GM06990 (cell line): ENCODE measurements around the gene MFSD11.

Source experiments
- DNase-seq: peaks from one replicate; pipeline ENCODE4 v3.0.0-alpha.2; 2011; ENCODE audit not compliant: insufficient read length; ENCODE audit errors: extremely low read depth
- H3K27me3 ChIP-seq: replicated peaks from 2 replicates; pipeline ENCODE4 v1.6.0; 2011; ENCODE audit warnings: low read length; ENCODE audit not compliant: control insufficient read depth, insufficient read depth
- H3K36me3 ChIP-seq: 2 replicates; pipeline ENCODE4 v1.5.1; 2011; ENCODE audit warnings: low read length; ENCODE audit not compliant: control insufficient read depth, insufficient read depth
- H3K4me3 ChIP-seq: replicated peaks from 2 replicates; pipeline ENCODE4 v1.5.1; 2011; ENCODE audit warnings: low read depth, mild to moderate bottlenecking, control low read depth, low read length
- TF ChIP-seq, protein P1 (sequence below): IDR thresholded peaks from 2 replicates; pipeline ENCODE4 v1.5.1; 2011; ENCODE audit warnings: low read length, control low read depth, mild to moderate bottlenecking, inconsistent platforms; ENCODE audit not compliant: insufficient read depth, poor library complexity, severe bottlenecking

MFSD11 gene

DNA sequence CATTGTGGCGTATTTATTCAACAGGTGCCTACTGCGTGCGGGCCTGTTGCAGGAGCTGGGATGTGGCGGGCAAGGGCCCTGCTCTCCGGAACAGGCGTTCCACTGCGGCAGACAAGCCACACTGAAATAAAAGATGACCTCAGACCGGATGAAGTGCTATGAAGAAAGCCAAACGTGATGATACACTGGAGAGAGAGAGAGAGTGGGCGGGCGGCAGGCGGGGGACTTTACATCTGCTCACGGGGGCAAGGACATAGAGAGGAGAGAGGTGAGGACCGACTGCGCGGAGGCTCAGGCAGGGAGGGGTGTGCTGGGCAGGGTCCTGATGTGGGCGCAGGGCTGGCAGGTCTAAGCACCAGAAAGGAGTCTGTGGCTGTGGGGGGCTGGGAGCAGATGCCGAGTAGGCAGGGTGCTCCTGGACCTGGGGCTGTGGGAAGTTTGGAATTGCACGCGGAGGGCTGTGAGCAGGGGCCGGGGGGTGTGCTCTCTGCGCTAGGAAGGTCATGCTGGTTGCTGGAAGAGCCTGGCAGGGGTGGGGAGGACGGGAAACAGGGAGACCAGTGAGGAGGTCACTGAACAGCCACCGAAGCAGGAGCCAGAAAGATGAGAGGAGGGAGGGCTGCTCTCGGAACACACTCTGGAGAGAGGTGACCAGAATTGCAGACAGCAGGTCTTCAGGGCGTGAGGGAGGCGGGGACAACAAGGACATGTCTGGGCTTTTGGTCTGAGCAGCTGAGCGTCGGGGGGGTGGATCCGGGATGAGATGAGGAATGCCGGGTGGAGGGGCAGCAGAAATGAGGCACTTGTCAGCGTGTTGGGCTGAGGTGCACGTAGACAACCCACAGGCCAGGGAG is 37.1 kb upstream of the MFSD11 start:
- no peak for DNase-seq
- H3K36me3 ChIP-seq = no peaks in the 10 kb centered on the region
- H3K27me3 ChIP-seq = no peaks in the 10 kb centered on the region; the same call in 1 of the 2 replicates
- no peak overlapping the region for H3K4me3 ChIP-seq
- TF ChIP-seq, protein P1, sequence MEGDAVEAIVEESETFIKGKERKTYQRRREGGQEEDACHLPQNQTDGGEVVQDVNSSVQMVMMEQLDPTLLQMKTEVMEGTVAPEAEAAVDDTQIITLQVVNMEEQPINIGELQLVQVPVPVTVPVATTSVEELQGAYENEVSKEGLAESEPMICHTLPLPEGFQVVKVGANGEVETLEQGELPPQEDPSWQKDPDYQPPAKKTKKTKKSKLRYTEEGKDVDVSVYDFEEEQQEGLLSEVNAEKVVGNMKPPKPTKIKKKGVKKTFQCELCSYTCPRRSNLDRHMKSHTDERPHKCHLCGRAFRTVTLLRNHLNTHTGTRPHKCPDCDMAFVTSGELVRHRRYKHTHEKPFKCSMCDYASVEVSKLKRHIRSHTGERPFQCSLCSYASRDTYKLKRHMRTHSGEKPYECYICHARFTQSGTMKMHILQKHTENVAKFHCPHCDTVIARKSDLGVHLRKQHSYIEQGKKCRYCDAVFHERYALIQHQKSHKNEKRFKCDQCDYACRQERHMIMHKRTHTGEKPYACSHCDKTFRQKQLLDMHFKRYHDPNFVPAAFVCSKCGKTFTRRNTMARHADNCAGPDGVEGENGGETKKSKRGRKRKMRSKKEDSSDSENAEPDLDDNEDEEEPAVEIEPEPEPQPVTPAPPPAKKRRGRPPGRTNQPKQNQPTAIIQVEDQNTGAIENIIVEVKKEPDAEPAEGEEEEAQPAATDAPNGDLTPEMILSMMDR = no peak

DNA sequence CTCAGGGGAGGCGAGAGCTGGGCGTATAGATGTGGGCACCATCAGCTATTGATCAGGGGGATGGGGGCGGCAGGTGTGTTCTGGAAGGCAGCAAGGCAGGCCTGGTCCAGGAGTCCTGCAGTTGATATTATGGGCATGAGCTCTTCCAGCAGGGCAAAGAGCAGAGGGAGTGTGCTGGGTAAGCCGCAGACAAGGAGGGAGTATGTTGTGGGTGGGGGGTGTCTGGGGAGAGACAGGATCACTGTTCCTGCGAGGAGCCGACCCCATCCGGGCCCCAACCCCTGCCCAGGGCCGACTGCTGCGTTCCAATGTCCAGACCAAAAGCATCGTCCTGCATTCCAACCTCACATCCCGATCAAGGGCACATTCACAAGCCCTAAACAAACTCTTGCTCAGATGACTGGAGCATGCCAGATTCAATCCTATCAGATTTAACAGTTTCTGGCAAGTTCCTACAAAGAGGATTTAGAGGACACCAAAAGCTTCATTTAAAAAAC is 36.4 kb upstream of the MFSD11 start:
- H3K27me3 ChIP-seq = no peaks in the 10 kb centered on the region; the same call in 1 of the 2 replicates
- no peak for DNase-seq
- TF ChIP-seq, protein P1 = no peak
- no peaks in the 10 kb centered on the region for H3K36me3 ChIP-seq
- H3K4me3 ChIP-seq = no peak overlapping the region

DNA sequence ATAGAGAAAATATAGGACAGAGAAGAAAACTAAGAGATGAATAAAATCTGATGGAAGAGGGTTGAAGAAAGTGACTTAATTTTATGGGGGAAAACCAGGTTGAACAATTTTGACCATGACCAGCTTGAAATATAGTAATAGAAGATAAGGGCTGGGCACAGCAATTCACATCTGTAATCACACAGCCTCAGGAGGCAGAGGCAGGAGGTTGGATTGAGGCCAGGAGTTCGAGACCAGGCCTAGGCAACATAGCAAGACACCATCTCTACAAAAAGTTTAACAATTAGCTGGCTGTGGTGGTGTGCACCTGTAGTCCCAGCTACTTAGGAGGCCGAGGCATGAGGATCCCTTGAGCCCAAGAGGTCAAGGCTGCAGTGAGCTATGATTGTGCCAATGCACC is 35.8 kb upstream of the MFSD11 start:
- DNase-seq = no peak
- TF ChIP-seq, protein P1 = no peak
- Histone ChIP-seq H3K27me3 (no peaks in the 10 kb centered on the region; the same call in 1 of the 2 replicates), H3K36me3 (no peaks in the 10 kb centered on the region), H3K4me3 (no peak overlapping the region)

- DNase-seq = no peak
- no peak overlapping the region for H3K4me3 ChIP-seq
- TF ChIP-seq, protein P1 = no peak
- no peaks in the 10 kb centered on the region for H3K27me3 ChIP-seq
- H3K36me3 ChIP-seq = no peaks in the 10 kb centered on the region
Observed at GRCh38 chr17:76702941-76703637, 34.8 kb upstream of the MFSD11 start.

- no peaks in the 10 kb centered on the region for H3K36me3 ChIP-seq
- TF ChIP-seq, protein P1 = no peak
- DNase-seq = no peak
- no peaks in the 10 kb centered on the region for H3K27me3 ChIP-seq
- no peak overlapping the region for H3K4me3 ChIP-seq
Observed at GRCh38 chr17:76704805-76705204, 33.1 kb upstream of the MFSD11 start.
